GM21447 (cell line): ENCODE data around the gene GHRH.
A peak's percentile ranks its signal among the peaks of the same experiment; 100 is the strongest.

ENCODE experiments used
- ATAC-seq: cut with Tn5 transposase; IDR thresholded peaks from one replicate; pipeline ENCODE4 v1.9.1; 2021; ENCODE audit not compliant: unreplicated experiment

Gene GHRH, protein sequence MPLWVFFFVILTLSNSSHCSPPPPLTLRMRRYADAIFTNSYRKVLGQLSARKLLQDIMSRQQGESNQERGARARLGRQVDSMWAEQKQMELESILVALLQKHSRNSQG

DNA sequence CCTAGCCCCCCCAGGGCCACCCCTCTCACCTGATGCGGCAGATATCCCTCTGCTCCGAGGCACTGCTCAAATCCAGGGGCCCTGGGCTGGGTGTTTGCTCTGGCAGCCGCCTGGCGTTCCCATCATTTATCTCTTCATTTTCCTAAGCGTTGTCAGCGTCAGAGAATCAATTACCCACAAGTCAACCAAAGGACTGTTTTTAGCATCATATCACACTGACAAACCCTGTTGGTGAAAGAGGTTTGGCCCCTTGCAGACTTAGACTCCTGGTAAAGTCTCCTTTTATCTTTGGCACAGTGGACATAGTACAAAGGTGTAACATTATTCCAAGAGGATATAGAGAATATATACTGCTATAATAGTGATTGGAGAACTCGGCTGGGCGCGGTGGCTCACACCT is at the start of gene GHRH:
Gene GHRH, minus strand, starts transcription at position 101 of the 400 bp plus-strand sequence. CDS start 4,925 bp downstream, outside the sequence.
- no peak for ATAC-seq

- no peak for ATAC-seq
These were observed 49.3 kb upstream of the GHRH start for GRCh38 chr20:37310951-37311350.

- no peak for ATAC-seq
These were observed 48.4 kb upstream of the GHRH start for GRCh38 chr20:37309936-37310590.

DNA sequence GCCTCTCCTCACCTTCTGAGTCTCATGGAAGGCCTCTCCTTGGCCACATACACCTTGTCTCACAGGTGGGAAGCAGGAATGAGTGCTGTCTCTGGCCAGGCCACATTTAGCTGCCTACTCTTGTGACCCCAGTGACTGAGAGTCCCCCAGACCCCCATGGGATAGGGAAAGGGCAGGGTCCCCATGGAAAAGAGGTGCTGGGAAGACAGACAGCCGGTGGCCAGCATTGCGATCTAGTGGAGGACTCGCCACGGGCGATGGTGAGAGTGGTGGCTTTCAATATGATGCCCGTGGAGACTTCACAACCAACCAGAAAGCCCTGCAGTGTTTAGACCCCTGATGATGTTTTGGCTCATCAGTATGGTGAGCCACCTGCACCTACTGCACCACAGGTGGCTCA is 47.7 kb upstream of the GHRH start:
- ATAC-seq, result no peak

DNA sequence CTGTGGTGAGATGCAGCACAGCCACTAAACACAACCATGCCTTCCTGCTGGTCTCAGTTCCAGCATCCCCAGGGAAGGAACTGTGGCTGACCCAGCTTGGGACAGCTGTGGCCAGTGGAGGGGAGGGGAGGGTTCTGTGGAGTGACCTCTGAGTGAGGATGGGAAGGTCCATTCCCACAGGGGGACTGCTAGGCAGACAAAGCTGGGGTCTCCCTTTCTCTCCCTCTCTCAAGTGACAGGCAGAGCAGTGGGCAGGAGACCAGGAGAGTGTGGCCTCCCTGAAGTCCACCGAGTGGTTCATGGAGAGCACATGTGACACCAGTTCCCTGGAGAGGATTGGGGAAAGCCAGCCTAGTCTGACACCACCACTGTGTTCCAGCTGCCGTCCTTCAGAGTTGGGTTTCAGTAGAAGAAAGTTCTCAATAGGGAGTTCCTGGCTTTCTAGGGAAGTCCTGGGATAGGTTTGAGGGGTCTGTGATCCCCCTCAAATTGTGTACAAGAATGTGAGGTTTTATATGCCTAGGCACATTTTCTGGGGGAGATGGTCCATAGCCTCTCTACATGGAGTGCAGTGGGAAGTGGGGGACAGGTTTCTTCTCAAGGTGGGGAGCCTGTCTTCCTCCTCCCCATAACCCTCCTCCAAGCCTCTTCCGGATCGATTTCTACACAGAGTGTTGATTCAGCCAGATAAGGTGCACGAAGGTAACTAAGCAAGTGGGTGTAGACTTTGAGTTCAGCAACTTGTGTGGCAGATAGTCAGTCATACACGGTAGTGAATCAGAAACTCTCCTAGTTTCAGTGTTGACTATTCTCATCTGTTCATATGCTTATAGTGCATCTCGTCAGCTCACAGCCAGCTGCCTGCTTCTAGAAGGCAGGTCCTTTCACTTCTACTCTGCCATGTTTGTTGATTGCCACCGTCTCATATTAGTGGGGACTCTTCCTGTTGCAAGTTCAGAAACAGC is 46.8 kb upstream of the GHRH start:
- peak; percentile 87 for ATAC-seq

DNA sequence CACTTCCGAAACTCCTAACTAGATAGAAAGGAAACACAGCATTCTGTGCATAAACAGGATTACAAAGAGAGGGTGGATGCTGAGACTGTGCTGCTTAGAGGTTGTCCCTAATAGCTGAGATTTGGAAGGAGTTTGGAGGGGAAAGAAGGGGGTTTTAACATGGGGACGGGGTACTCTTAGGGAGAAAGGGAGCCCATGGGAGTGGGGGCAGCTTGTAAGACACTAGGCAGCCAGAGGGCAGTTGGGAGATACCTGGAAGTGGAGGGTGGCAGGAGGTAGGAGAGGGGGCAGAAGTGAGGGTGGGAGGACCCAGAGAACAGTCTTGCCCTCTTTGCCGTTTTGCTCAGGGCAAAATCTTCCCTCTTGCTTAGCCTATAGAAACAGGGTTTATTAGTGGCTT is 44.2 kb upstream of the GHRH start:
- no peak for ATAC-seq

- no peak for ATAC-seq
These were observed 43.5 kb upstream of the GHRH start for GRCh38 chr20:37305079-37305478.

GRCh38 chr20:37303637-37304036 is 42.0 kb upstream of the GHRH start:
- ATAC-seq, result no peak

- no peak for ATAC-seq
These were observed 41.4 kb upstream of the GHRH start for GRCh38 chr20:37302981-37303380.

GRCh38 chr20:37301558-37301957 is 39.9 kb upstream of the GHRH start:
- ATAC-seq, result no peak

- no peak for ATAC-seq
These were observed 39.5 kb upstream of the GHRH start for GRCh38 chr20:37301120-37301519.

DNA sequence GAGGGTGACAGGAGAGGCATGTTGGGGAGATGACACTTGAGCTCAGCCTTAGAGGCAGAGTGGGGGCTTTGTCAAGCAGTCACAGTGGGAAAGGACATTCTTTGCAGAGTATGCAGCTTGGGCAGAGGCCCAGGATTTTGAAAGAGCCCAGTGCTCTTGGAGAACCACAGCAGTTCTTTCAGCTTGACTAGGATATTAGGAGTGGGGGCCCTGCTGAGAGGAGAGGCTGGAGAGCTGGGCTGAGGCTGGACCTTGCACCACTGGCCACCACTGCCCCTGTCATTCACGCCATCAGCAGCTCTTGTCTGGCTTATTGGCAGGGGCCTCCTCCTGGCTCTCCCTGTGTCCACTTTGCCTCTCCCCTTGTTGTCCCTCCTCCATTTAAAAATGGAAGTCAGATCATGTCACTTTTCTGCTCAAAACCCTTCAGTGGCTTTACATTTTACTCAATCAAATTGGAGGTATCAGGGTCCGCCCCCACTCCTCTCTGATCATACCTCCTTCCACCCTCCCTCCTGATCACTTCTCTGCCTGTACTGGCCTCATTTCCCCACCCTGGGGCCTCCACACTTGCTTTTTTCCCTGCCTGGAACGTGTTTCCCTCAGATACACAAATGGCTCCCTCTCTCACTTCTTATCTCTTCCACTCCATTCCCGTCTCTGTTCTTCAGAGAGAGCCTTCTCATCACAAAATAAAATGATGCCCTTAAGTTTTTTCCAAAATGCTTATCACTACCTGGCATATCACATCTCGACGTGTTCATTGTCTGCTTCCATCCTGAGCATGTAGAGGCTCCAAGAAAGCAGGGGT is 38.3 kb upstream of the GHRH start:
- no peak for ATAC-seq

- peak; percentile 66 for ATAC-seq
These were observed 36.8 kb upstream of the GHRH start for GRCh38 chr20:37298190-37298939.

DNA sequence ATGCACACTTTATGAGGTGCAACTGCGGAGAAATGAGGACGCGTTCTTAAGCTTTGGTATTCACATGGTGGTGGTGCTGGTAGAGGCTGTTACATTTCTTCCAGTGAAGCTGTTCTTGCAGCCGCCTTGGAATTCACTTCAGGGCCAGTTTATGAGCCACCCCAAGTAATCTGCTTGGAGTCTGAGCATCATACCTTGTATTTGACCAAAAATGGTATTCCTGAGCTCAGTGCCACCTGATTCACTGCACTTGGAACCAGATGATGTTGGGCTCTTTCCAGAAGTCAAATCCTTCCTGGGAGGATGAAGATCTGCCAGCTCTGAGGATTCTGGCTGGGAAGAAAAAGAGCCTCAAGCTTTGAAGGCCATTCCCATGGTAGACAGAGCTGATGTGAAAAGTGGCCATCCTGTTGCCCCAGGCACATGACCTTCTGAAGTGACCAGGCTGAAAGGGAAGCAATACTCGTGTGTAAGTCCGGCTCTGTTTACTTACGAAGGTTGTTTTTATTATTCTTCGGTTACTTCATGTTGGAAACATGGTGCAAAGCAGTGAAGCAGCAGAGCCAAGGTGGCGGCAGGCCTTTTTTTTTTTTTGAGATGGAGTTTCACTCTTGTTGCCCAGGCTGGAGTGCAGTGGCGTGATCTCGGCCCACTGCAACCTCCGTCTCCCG is 35.6 kb upstream of the GHRH start:
- ATAC-seq, result no peak

DNA sequence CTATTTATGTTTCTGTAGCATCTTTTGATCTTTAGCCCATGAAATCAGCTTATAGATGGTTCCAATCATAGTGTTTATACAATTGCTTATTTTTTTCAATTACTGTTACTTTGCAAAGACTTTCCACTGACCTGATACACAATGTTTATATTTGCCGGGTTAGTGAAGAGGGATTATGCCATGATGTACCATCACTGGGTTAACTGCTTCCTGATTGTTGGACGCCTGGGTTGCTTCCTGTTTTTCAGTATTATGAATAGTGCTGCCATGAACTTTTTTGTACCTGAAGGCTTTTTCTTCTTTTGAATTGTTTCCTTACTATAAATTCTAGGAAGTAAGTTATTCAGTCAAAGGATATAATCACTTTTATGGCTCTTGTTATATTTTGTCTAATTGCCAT is 34.8 kb upstream of the GHRH start:
- no peak for ATAC-seq

DNA sequence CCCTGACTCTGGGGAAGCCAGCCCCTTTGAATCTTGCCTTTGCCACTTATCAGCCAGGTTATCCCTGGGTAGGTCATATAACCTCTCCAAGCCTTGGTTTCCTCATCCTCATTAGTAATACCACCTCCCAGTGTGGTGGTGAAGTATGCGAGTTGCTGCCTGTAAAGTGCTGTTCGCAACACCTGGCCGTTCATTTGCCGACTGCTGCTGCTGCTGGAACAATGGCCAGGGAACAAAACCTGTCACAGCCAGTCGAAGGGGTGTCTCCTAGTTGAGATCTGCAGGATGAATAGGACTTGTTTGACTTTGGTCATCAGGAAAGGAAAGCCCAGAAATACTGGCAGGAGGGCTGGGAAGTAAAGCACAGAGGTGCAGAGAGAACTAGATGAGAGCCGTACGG is 34.0 kb upstream of the GHRH start:
- ATAC-seq, result no peak

DNA sequence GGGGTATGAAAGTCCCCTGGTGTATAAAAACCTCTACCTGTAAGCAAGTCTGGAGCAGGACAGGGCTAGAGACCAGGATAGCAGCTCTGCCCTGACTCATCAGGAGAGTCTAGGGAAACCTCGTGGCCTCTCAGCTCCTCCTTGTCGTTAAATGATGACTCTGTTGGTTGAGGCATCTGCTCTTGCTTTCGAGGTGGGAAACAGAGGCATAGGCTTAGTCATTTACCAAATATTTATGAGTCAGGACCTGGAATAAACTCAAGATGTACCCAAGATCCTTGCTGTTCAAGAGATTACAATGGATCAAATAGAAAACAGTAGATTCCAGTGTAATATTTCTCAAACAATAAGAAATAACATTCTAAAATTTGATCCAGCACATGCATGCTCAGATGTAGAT is 33.4 kb upstream of the GHRH start:
- no peak for ATAC-seq

DNA sequence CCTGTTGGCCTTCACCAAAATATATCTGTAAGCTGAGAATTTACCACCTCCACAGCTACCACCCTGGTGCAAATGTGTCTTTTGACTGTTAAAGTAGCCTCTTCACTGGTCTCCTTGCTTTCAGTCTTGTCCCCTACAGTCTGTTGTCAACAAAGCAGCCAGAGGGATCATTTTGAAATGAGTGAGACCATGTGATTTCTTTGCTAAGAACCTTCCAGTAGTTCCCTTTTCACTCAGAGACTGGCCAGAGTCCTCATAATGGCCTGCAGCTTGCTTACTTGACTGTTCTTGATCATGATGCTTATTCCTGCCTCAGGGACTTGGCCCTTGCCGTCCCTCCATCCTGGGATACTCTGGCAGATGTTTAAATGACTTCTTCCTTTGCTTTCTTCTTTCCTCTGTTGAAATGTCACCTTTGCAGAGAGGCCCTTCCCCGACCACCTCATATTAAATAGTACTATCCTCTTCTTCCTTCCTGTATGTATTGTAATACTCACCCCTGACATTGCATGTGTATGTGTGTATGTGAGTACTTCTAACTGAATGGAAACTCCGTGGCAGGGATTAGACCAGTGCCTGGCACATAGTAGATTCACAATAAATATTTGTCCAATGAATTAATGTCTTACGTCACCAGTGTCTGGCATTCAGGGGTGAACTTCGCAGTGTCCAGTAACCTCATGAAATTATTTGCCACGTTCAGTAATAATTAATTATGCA is 32.8 kb upstream of the GHRH start:
- ATAC-seq, result no peak

GRCh38 chr20:37293301-37293943 is 31.8 kb upstream of the GHRH start:
- ATAC-seq, result no peak
